Measurements from ENCODE around the gene ST6GAL1. TPM values are rescaled to one million over a fixed set of nuclear protein-coding genes. Genes with fewer than 3 reads are reported as not detected.

The ST6GAL1 gene
- total RNA-seq, 1 donor from 2014 or later = 46.0 TPM

DNA sequence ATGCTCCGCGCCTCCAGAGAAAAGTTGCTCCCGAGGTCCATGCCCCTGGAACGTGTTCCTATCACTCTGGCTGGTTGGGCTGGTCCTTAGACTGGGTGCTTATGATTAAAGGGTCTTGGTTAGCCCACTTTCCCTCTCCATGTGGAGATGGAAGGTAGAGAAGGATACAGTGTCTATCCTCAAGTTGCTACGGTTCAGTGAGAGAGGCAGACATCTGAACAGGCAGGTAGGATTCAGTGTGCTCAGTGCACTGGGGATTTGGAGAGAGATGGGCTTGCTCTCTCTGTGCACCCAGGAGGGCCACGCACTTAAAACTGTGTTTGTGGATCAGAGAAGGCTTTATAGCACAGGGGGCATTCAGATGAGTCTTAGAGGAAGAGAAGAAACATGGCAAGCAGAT is 146.0 kb downstream of the ST6GAL1 start:
- no peak for DNase-seq (ENCODE audit: low spot score)

GRCh38 chr3:187077085-187077484 is 146.8 kb downstream of the ST6GAL1 start:
- DNase-seq (ENCODE audit: low spot score) = no peak

- no peak for DNase-seq (ENCODE audit: low spot score)
Observed at GRCh38 chr3:187077537-187077936, 147.2 kb downstream of the ST6GAL1 start.

- DNase-seq (ENCODE audit: low spot score) = no peak
Observed at GRCh38 chr3:187079090-187080022, 149.0 kb downstream of the ST6GAL1 start.

DNA sequence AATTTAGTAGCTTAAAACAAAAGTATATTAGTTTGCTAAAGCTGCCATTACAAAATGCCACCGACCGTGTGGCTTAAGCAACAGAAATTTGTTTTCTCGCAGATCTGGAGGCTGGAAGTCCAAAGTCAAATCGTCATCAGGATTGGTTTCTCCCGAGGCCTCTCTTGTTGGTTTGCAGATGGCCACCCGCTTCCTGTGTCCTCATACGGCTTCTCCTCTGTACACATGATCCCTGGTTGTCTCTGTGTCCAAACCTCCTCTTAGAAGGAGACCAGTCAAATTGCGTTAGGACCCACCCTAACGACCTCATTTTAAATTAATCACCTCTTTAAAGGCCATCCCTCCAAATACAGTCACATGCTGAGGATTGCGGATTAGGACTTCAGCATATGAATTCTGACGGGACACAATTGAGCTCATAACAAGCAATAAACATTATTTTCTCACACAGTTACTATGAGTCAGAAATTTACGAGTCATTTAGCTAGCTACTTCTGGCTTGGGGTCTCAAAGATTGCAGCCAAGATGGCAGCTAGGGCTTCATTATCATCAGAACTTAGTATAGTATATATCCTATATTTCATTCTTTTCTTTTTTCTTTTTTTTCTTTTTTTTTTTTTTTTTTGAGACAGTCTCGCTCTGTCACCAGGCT is 150.6 kb downstream of the ST6GAL1 start:
- DNase-seq (ENCODE audit: low spot score) = no peak

- no peak for DNase-seq (ENCODE audit: low spot score)
Observed at GRCh38 chr3:187082758-187083375, 152.5 kb downstream of the ST6GAL1 start.

DNA sequence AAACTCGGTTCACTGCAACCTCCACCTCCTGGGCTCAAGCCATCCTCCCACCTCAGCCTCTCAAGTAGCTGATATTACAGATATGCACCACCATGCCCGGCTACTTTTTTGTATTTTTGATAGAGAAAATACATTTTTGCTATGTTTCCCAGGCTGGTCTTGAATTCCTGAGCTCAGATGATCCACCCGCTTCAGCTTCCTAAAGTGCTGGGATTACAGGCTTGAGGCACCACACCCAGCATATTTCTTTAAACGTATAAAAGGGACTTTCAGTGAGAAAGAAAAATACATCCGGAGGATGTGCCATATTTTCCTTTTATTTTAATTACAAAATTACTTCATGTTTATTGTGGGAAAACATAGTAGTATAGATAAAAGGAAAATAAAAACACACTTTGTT is 153.8 kb downstream of the ST6GAL1 start:
- no peak for DNase-seq (ENCODE audit: low spot score)

DNA sequence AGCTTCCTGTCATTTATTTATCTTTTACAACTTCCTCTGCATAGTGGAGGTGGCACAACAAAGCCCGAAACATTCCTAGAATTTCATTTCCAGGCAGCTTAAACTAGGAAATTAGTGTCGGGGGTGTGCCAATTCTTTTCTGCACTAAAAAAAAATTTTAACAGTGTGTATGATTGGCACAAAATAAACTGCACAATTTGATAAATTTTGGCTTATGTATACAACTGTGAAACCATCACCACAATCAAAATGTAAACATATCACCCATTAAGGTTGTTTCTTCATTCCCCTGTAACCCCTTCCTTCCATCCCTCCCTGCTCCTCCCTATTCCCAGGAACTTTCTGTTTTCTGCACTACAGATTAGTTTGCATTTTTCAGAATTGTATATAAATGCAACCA is 154.3 kb downstream of the ST6GAL1 start:
- DNase-seq (ENCODE audit: low spot score) = no peak

GRCh38 chr3:187085021-187085666 is 154.8 kb downstream of the ST6GAL1 start:
- no peak for DNase-seq (ENCODE audit: low spot score)

- no peak for DNase-seq (ENCODE audit: low spot score)
Observed at GRCh38 chr3:187085933-187086332, 155.6 kb downstream of the ST6GAL1 start.

DNA sequence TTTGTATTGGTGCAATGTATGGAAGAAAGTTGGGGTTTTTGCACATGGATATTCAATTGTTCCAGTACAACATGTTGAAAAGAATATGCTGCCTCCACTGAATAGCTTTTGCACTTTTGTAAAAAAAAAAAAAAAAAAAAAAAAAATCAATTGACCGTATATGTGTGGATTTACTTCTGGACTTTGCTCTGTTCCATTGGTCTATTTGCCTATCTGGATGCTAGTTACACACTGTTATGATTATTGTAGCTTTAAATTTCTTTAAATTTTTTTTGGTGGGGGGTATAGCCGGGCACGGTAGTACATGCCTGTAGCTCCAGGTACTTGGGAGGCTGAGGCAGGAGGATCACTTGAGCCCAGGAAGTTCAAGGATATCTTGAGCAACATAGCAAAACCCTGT is 156.5 kb downstream of the ST6GAL1 start:
- DNase-seq (ENCODE audit: low spot score) = no peak

DNA sequence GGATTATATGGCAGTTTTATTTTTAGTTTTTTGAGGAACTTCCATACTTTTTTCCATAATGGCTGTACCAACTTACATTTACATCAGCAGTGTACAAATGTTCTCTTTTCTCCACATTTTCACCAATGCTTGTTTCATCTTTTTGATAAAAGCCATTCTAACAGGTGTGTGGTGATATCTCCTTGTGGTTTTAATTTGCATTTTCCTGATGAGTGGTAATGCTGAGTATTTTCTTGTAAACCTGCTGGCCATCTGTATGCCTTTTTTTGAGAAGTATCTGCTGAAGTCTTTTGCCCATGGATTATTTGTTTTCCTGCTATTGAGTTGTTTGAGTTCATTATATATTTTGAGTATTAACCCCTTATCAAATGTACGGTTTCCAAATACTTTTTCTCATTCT is 158.4 kb downstream of the ST6GAL1 start:
- DNase-seq (ENCODE audit: low spot score) = no peak

GRCh38 chr3:187093320-187093719 is 163.0 kb downstream of the ST6GAL1 start:
- no peak for DNase-seq (ENCODE audit: low spot score)

DNA sequence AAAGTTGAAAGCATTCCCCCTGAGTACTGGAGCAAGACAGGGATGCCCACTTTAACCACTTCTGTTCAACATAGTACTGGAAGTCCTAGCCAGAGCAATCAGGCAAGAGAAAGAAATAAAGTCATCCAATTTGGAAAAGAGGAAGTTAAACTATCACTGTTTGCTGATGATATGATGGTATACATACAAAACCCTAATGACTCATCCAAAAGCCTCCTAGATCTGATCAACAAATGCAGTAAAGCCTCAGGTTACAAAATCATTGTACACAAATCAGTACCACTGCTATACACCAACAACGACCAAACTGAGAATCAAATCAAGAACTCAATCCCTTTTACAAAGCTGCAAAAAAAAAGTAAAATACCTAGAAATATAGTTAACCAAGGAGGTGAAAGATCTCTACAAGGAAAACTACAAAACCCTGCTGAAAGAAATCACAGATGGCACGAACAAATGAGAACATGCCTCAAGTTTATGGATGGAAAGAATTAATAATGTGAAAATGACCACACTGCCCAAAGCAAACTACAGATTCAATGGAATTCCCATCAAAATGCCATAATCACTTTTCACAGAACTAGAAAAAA is 168.7 kb downstream of the ST6GAL1 start:
- no peak for DNase-seq (ENCODE audit: low spot score)

GRCh38 chr3:187101184-187102072 is 171.1 kb downstream of the ST6GAL1 start:
- peak; percentile 76 for DNase-seq (ENCODE audit: low spot score)

DNA sequence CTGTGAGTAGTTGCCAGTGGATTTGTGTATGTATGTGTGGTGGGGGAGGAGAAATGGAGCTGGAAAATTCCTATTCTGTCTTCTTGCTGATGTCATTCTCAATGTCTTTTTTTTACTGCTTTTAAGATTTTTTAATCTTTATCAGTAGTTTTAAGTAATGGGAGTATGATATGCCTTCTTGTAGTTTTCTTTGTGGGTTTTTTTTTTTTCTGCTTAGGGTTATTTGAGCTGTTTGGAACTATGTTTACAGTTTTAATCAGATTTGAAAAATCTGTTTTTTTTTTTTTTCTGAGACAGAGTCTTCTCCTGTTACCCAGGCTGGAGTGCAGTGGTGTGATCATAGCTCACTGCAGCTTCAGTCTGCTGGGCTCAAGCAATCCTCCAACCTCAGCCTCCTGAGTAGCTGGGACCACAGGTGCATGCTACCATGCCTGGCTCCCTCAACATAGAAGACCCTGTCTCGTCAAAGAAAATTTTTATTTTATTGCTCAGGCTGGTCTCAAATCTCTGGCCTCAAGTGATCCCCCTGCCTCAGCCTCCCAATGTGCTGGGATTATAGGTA is 171.8 kb downstream of the ST6GAL1 start:
- DNase-seq (ENCODE audit: low spot score) = no peak

GRCh38 chr3:187103251-187103650 is 172.9 kb downstream of the ST6GAL1 start:
- no peak for DNase-seq (ENCODE audit: low spot score)

DNA sequence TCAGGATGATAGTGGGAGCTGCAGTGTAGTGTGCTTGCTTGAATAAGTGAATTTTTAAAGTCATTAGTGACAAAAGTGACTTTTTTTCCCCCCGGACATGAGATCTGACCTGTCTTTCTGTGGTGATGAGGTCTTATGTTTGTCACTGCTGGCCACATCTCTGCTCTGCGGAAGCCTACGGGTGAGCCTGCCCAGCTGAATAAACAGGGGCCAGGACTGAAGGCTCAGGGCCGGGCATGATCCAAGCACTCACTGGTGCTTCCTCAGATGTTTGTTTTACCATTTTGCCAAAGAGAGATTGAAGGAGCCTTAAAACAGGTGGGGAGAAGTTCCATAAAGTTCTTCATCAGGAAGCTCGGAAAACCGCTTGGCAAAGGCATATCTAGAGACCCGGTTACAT is 174.0 kb downstream of the ST6GAL1 start:
- DNase-seq (ENCODE audit: low spot score) = no peak

DNA sequence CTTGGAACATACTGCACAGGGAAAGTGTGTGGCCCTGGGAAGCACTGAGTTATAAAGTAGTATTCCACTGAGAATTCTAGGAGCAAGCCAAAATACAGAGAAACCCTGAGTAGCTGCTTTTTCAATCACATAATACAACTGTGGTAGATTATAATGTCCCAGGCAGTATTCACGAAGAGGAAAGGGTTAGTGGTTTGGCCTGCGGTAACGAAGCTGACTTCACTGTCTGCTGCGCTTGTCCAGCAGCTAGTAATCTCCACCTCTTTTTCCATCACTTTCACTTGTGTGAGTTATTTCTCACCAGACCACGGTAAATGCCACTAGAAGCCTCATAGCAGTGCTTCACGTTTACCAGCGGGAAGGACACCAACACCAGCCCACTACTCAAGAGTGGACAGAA is 174.6 kb downstream of the ST6GAL1 start:
- no peak for DNase-seq (ENCODE audit: low spot score)

DNA sequence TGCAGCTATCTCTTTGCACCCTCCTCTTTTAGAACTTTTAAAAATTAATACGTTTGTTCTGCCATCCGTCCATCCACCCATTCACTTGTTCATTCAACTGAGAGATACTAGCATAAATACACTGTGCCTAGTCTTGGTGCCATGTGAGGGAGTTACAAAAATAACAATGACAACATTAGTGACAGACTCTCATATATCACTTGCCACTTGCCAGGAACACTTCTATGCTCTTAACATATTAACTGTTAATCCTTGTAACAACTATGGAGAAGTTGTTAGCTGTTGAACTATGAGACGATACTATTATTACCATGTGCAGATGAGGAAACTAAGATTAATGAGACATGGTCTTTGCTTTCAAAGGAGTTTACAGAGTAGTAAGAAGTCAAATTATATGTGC is 175.4 kb downstream of the ST6GAL1 start:
- DNase-seq (ENCODE audit: low spot score) = no peak
